Endothelial cell of umbilical vein (primary cell): ENCODE measurements around the gene ADAM17. TPM values are rescaled to one million over a fixed set of nuclear protein-coding genes. Genes with fewer than 3 reads are reported as not detected.

Experiments
- BruUV-seq: library from RNA; stranded (reverse); fragments of 400-500 nt; replicated peaks from 2 replicates; lab custom pipeline; 2021; lab: Mats Ljungman, UMichigan
- CTCF ChIA-PET: fragments of 300-600, 350-600 bp; sonication (Branson Sonifier 250); formaldehyde crosslinking; loops from one replicate; lab custom pipeline; 2021; ENCODE audit warnings: antibody characterized with exemption, inconsistent platforms; lab: Charles Lee
- POLR2A ChIA-PET: fragments of 300-600, 350-600 bp; sonication (Branson Sonifier 250); formaldehyde crosslinking; loops from one replicate; lab custom pipeline; 2021; ENCODE audit warnings: antibody characterized with exemption, inconsistent platforms; lab: Charles Lee
- DNase-seq: peaks from one replicate; pipeline ENCODE4 v3.0.0-alpha.2; 2011; ENCODE audit warnings: low read depth, low spot score
- FAIRE-seq: peaks from 2 replicates; lab custom pipeline; 2011; peaks lifted over from hg19 to GRCh38; lab: Jason Lieb, UNC
- H2AFZ ChIP-seq: 2 replicates; pipeline ENCODE4 v1.6.0; 2012; ENCODE audit warnings: low read depth, low read length, control low read depth, inconsistent platforms
- H3K27ac ChIP-seq: 2 replicates; pipeline ENCODE4 v1.5.1; 2011; ENCODE audit warnings: low read depth, mild to moderate bottlenecking, control low read depth, low read length, moderate library complexity; ENCODE audit not compliant: insufficient read depth
- H3K27me3 ChIP-seq, 2 experiments: 2 replicates each; pipeline versions ENCODE4 v1.6.0 to v1.6.1; 2011; ENCODE audit warnings: low read length in 2 of 2, mixed read lengths in 1 of 2; ENCODE audit not compliant: control insufficient read depth in 2 of 2, insufficient read depth in 2 of 2
- H3K36me3 ChIP-seq, 2 experiments: 2 replicates in 1 of 2; 3 replicates in 1 of 2; pipeline ENCODE4 v1.5.1; 2011; ENCODE audit warnings: low read length in 2 of 2, mild to moderate bottlenecking in 1 of 2, moderate library complexity in 1 of 2; ENCODE audit not compliant: control insufficient read depth in 2 of 2, insufficient read depth in 2 of 2; ENCODE audit errors: extremely low read depth in 1 of 2
- H3K4me1 ChIP-seq: 3 replicates; pipeline ENCODE4 v1.5.1; 2011; ENCODE audit warnings: mild to moderate bottlenecking, low read length; ENCODE audit not compliant: control insufficient read depth, insufficient read depth; ENCODE audit errors: extremely low read depth
- H3K4me2 ChIP-seq: 2 replicates; pipeline ENCODE4 v1.6.1; 2011; ENCODE audit warnings: low read length, control low read depth, mixed read lengths; ENCODE audit not compliant: insufficient read depth
- H3K4me3 ChIP-seq, 3 experiments: fragments of 200-600 bp in 1 of 3; sonication (generic), shearing (Covaris generic) in 1 of 3; replicated peaks in 1 of 3; 2 replicates each; pipeline ENCODE4 v1.5.1; 2011 to 2016; ENCODE audit warnings: control low read depth in 3 of 3, low read length in 3 of 3, mild to moderate bottlenecking in 2 of 3, inconsistent platforms in 1 of 3, low read depth in 1 of 3, moderate library complexity in 1 of 3; ENCODE audit not compliant: insufficient read depth in 1 of 3
- H3K79me2 ChIP-seq: 2 replicates; pipeline ENCODE4 v1.6.0; 2012; ENCODE audit warnings: low read length, inconsistent platforms; ENCODE audit not compliant: control insufficient read depth, insufficient read depth
- H3K9ac ChIP-seq: replicated peaks from 2 replicates; pipeline ENCODE3; 2011; ENCODE audit warnings: low read length, control low read depth; ENCODE audit not compliant: insufficient read depth; ENCODE audit errors: extremely low read depth
- H3K9me1 ChIP-seq: replicated peaks from 3 replicates; pipeline ENCODE4 v1.6.0; 2011; ENCODE audit warnings: mild to moderate bottlenecking, low read length; ENCODE audit not compliant: control insufficient read depth, insufficient read depth; ENCODE audit errors: extremely low read depth
- H3K9me3 ChIP-seq: replicated peaks from 2 replicates; pipeline ENCODE4 v1.5.1; 2012; ENCODE audit warnings: low read length, inconsistent platforms; ENCODE audit not compliant: control insufficient read depth, insufficient read depth
- H4K20me1 ChIP-seq: replicated peaks from 2 replicates; pipeline ENCODE3; 2011; ENCODE audit warnings: mild to moderate bottlenecking, low read length; ENCODE audit not compliant: control insufficient read depth, insufficient read depth; ENCODE audit errors: extremely low read depth
- EZH2 ChIP-seq: IDR thresholded peaks from 2 replicates; pipeline ENCODE4 v1.6.1; 2012; ENCODE audit warnings: borderline replicate concordance, low read depth, mild to moderate bottlenecking, moderate library complexity, low read length, inconsistent platforms; ENCODE audit not compliant: severe bottlenecking
- GATA2 ChIP-seq: IDR thresholded peaks from 2 replicates; pipeline ENCODE4 v1.7.0; 2011; ENCODE audit warnings: low read depth, mild to moderate bottlenecking, moderate library complexity, mixed read lengths, low read length; ENCODE audit not compliant: insufficient read length, insufficient read depth
- MYC ChIP-seq: IDR thresholded peaks from one replicate; pipeline ENCODE4 v1.6.1; 2011; ENCODE audit warnings: mild to moderate bottlenecking, low read depth, low read length
- POLR2A ChIP-seq: IDR thresholded peaks from 2 replicates; pipeline ENCODE4 v1.6.1; 2012; ENCODE audit warnings: low read depth, mild to moderate bottlenecking, control low read depth, low read length
- POLR2AphosphoS5 ChIP-seq: IDR thresholded peaks from 2 replicates; pipeline ENCODE4 v1.6.1; 2012; ENCODE audit warnings: low read depth, mild to moderate bottlenecking, control low read depth, low read length, moderate library complexity; ENCODE audit not compliant: insufficient read depth
- dilution Hi-C: fragments of 300-500 bp; cut with MboI; formaldehyde crosslinking; loops from one replicate; pipeline ENCODE4 v1.15.0; 2019; ENCODE audit warnings: low sequenced_read_pairs; ENCODE audit not compliant: extremely low pct_ligation_motif_present
- intact Hi-C: fragments of 100-400 bp; cut with micrococcal nuclease; formaldehyde crosslinking; loops from one replicate; pipeline ENCODE4 v1.10.0; 2022
- polyA plus RNA-seq, 4 experiments: library from polyadenylated mRNA; depleted of rRNA in 3 of 4; stranded (reverse) in 3 of 4; unstranded in 1 of 4; fragments of >200 nt; gene quantifications; 2 replicates each; pipeline versions ENCODE4 v1.2.1 to v1.2.3, GENCODE V29; 2011 to 2012; ENCODE audit warnings: missing spikeins in 1 of 4
- total RNA-seq: library from RNA; stranded (reverse); gene quantifications from 2 replicates; pipeline ENCODE4 v1.2.3, GENCODE V29; 2021
- TF ChIP-seq, protein P1 (sequence below): IDR thresholded peaks from 2 replicates; pipeline ENCODE4 v1.6.1; 2011; ENCODE audit not compliant: insufficient read depth, insufficient read length

Gene ADAM17
- total and polyA plus RNA-seq, 2 donors (not counting 3 experiments of a cell fraction or from before 2014, with no cell fraction given): 10.6 to 57.1 TPM

GRCh38 chr2:9547262-9547991 is 8.2 kb downstream of the ADAM17 start:
- H3K4me1 ChIP-seq: peaks cover 23% of the 10 kb centered on the region
- DNase-seq (peak; percentile 32), FAIRE-seq (no peak)
- ChIA-PET POLR2A (no interaction called here), CTCF (interaction anchor here (1.1 kb wide), 1 partner anchor 9 kb away, joined by 3 read pairs; no protein-coding TSS in a partner anchor)
- dilution Hi-C loops: no loop called here
- H3K36me3 ChIP-seq: no peaks in the 10 kb centered on the region
- no TSS peak for BruUV-seq
- H3K27ac ChIP-seq: no peak overlapping the region
- H4K20me1 ChIP-seq: no peaks in the 10 kb centered on the region
- peaks cover 91% of the 10 kb centered on the region for H3K79me2 ChIP-seq
- H3K9ac ChIP-seq: no peak overlapping the region
- H3K4me3 ChIP-seq: no peak overlapping the region
- no peaks in the 10 kb centered on the region for H3K9me3 ChIP-seq
- no peak overlapping the region for H3K4me2 ChIP-seq
- H3K9me1 ChIP-seq: no peaks in the 10 kb centered on the region
- TF ChIP-seq MYC (no peak), POLR2A (no peak), POLR2AphosphoS5 (no peak), GATA2 (no peak)
- TF ChIP-seq, protein P1, sequence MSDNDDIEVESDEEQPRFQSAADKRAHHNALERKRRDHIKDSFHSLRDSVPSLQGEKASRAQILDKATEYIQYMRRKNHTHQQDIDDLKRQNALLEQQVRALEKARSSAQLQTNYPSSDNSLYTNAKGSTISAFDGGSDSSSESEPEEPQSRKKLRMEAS: no peak
- H2AFZ ChIP-seq: no peak overlapping the region
- intact Hi-C loops: no loop called here
- H3K27me3 ChIP-seq: no peaks in the 10 kb centered on the region

DNA sequence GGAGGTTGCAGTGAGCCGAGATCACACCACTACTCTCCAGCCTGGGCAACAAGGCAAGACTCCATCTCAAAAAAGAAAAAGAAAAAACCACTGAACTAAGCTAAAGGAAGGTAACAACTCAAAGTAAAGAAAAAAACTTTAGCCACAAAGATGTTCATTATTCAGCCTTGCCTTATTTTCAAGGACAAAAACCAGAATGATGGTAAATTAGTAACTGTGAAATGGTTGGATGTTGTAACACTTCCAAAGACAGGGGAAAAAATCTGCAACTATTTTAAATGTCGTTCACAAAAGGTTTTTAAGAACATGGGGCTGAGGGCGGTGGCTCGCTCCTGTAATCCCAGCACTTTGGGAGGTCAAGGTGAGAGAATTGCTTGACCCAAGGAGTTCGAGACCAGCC is 10.1 kb downstream of the ADAM17 start:
- no peak overlapping the region for H3K4me3 ChIP-seq
- no peaks in the 10 kb centered on the region for H3K9me3 ChIP-seq
- no peaks in the 10 kb centered on the region for H3K27me3 ChIP-seq
- DNase-seq (no peak), FAIRE-seq (no peak)
- CTCF ChIA-PET: no interaction called here
- no TSS peak for BruUV-seq
- H3K79me2 ChIP-seq: peaks cover 75% of the 10 kb centered on the region
- POLR2A ChIA-PET: interaction anchor here (0.7 kb wide), 1 partner anchor 595 kb away, joined by 4 read pairs; no protein-coding TSS in a partner anchor
- H2AFZ ChIP-seq: no peak overlapping the region
- H3K4me1 ChIP-seq: peaks cover 15% of the 10 kb centered on the region
- H3K9ac ChIP-seq: no peak overlapping the region
- H3K9me1 ChIP-seq: peaks cover 4% of the 10 kb centered on the region
- intact Hi-C loops: no loop called here
- H3K27ac ChIP-seq: no peak overlapping the region
- no peaks in the 10 kb centered on the region for H3K36me3 ChIP-seq
- dilution Hi-C loops: no loop called here
- no peaks in the 10 kb centered on the region for H4K20me1 ChIP-seq
- TF ChIP-seq GATA2 (no peak), POLR2A (no peak), EZH2 (no peak)
- H3K4me2 ChIP-seq: no peak overlapping the region
